Fibroblast of lung (primary cell): ENCODE results near the gene KREMEN1. TPM values are rescaled to one million over a fixed set of nuclear protein-coding genes. Genes with fewer than 3 reads are reported as not detected.

Source experiments
- DNase-seq, 2 donors: peaks; one replicate each; pipeline versions ENCODE4 v3.0.0 to v3.0.0-alpha.2; 2010; ENCODE audit warnings: low read depth in 2 of 2
- H2AFZ ChIP-seq: 2 replicates; pipeline ENCODE4 v1.5.1; 2012; ENCODE audit warnings: low read length, control low read depth, inconsistent platforms
- H3K27ac ChIP-seq: 2 replicates; pipeline ENCODE4 v1.5.1; 2011; ENCODE audit warnings: low read length, control low read depth; ENCODE audit not compliant: insufficient read depth
- H3K27me3 ChIP-seq: 2 replicates; pipeline ENCODE4 v1.5.1; 2011; ENCODE audit warnings: mild to moderate bottlenecking, low read length; ENCODE audit not compliant: control insufficient read depth, insufficient read depth
- H3K36me3 ChIP-seq: 2 replicates; pipeline ENCODE4 v1.5.1; 2011; ENCODE audit warnings: low read length; ENCODE audit not compliant: control insufficient read depth, insufficient read depth
- H3K4me1 ChIP-seq: 2 replicates; pipeline ENCODE4 v1.5.1; 2011; ENCODE audit warnings: low read length; ENCODE audit not compliant: control insufficient read depth, insufficient read depth; ENCODE audit errors: extremely low read depth
- H3K4me2 ChIP-seq: 2 replicates; pipeline ENCODE4 v1.5.1; 2011; ENCODE audit warnings: low read length, control low read depth; ENCODE audit not compliant: insufficient read depth; ENCODE audit errors: extremely low read depth
- H3K4me3 ChIP-seq, 4 experiments: fragments of 200-600 bp in 1 of 4; sonication (generic) in 1 of 4; replicated peaks in 1 of 4; 2 replicates each; pipeline ENCODE4 v1.5.1; 2011 to 2016; ENCODE audit warnings: low read length in 4 of 4, low read depth in 3 of 4, mild to moderate bottlenecking in 3 of 4, control low read depth in 2 of 4, inconsistent platforms in 1 of 4, mixed read lengths in 1 of 4; ENCODE audit not compliant: insufficient read depth in 1 of 4; ENCODE audit errors: control extremely low read depth in 1 of 4
- H3K79me2 ChIP-seq: 2 replicates; pipeline ENCODE4 v1.5.1; 2012; ENCODE audit warnings: mild to moderate bottlenecking, low read length, inconsistent platforms; ENCODE audit not compliant: control insufficient read depth, insufficient read depth
- H3K9ac ChIP-seq: 2 replicates; pipeline ENCODE4 v1.5.1; 2011; ENCODE audit warnings: mild to moderate bottlenecking, low read length, control low read depth; ENCODE audit not compliant: insufficient read depth
- H3K9me3 ChIP-seq: 2 replicates; pipeline ENCODE4 v1.5.1; 2012; ENCODE audit warnings: low read depth, low read length; ENCODE audit not compliant: control insufficient read depth, insufficient read depth
- H4K20me1 ChIP-seq: 2 replicates; pipeline ENCODE4 v1.5.1; 2011; ENCODE audit warnings: low read length; ENCODE audit not compliant: control insufficient read depth, insufficient read depth; ENCODE audit errors: extremely low read depth
- CTCF ChIP-seq, 2 donors: IDR thresholded peaks in 1 of 2; conservative IDR thresholded peaks in 1 of 2; 1 replicate in 1 of 2; 2 replicates in 1 of 2; pipeline ENCODE4 v1.5.1; 2011 to 2012; ENCODE audit warnings: low read length in 2 of 2, control low read depth in 1 of 2, inconsistent platforms in 1 of 2, low read depth in 1 of 2, mild to moderate bottlenecking in 1 of 2
- EZH2 ChIP-seq: IDR thresholded peaks from 2 replicates; pipeline ENCODE4 v1.5.1; 2012; ENCODE audit warnings: low read length, control low read depth, mild to moderate bottlenecking; ENCODE audit errors: missing control alignments
- polyA plus RNA-seq, 2 donors: library from polyadenylated mRNA; depleted of rRNA in 1 of 2; stranded (reverse) in 1 of 2; unstranded in 1 of 2; fragments of >200 nt; gene quantifications; 2 replicates each; pipeline ENCODE4 v1.2.1, GENCODE V29; 2011 to 2012; ENCODE audit warnings: missing spikeins in 1 of 2
- total RNA-seq: library from RNA; depleted of rRNA; stranded (reverse); fragments of >200 nt; gene quantifications from 2 replicates; pipeline ENCODE4 v1.2.1, GENCODE V29; 2014

KREMEN1 gene
- total and polyA plus RNA-seq, 2 donors (not counting 1 experiment from before 2014, with no cell fraction given), result 7.0 to 12.9 TPM

- no peak overlapping the region for H3K9ac ChIP-seq
- H3K27me3 ChIP-seq, result peaks cover 28% of the 10 kb centered on the region
- no peak overlapping the region for H2AFZ ChIP-seq
- no peak overlapping the region for H3K4me2 ChIP-seq
- no peaks in the 10 kb centered on the region for H3K9me3 ChIP-seq
- no peaks in the 10 kb centered on the region for H3K4me1 ChIP-seq
- H3K27ac ChIP-seq, result no peak overlapping the region
- DNase-seq, result no peak
- no peaks in the 10 kb centered on the region for H4K20me1 ChIP-seq
- no peak for TF ChIP-seq EZH2
- TF ChIP-seq CTCF (conservative IDR thresholded peaks at IDR 0.05 in 1 of 2, IDR thresholded peaks at IDR 0.05 in 1 of 2; ENCODE audit: low read depth in 1 of 2, low read length in 2 of 2), result no peak
- no peak overlapping the region for H3K4me3 ChIP-seq
- no peaks in the 10 kb centered on the region for H3K36me3 ChIP-seq
- H3K79me2 ChIP-seq, result no peaks in the 10 kb centered on the region
These were observed 130.9 kb downstream of the KREMEN1 start for GRCh38 chr22:29203488-29204454.

- no peaks in the 10 kb centered on the region for H3K4me1 ChIP-seq
- no peak overlapping the region for H3K27ac ChIP-seq
- no peaks in the 10 kb centered on the region for H4K20me1 ChIP-seq
- peaks cover 28% of the 10 kb centered on the region for H3K27me3 ChIP-seq
- no peak overlapping the region for H2AFZ ChIP-seq
- no peak overlapping the region for H3K4me3 ChIP-seq
- no peak overlapping the region for H3K9ac ChIP-seq
- TF ChIP-seq EZH2 (no peak), CTCF (conservative IDR thresholded peaks at IDR 0.05 in 1 of 2, IDR thresholded peaks at IDR 0.05 in 1 of 2; ENCODE audit: low read depth in 1 of 2, low read length in 2 of 2) (no peak)
- H3K4me2 ChIP-seq, result no peak overlapping the region
- no peaks in the 10 kb centered on the region for H3K79me2 ChIP-seq
- H3K36me3 ChIP-seq, result no peaks in the 10 kb centered on the region
- no peaks in the 10 kb centered on the region for H3K9me3 ChIP-seq
- DNase-seq, result no peak
These were observed 131.8 kb downstream of the KREMEN1 start for GRCh38 chr22:29204455-29205183.

DNA sequence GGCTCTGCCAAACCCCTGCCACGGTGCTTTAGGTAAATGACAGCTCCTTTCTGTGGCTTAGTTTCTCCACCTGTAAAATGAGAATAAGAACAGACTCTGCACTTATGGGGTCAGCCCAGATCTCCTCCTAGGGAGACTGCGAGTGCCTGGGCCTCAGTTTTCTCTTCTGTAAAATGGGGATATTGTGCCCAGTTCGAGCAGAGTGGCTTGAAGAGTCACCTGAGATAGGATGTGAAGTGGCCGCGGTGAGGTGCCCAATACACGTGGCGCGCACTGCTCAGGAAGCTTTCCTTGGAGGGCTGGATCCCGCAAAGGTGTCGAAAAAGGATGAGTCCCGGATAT lies 132.4 kb downstream of the KREMEN1 start:
- Histone ChIP-seq H3K27me3 (peaks cover 28% of the 10 kb centered on the region), H3K4me2 (peak overlapping the region; percentile 42), H3K36me3 (no peaks in the 10 kb centered on the region), H3K27ac (no peak overlapping the region), H3K79me2 (no peaks in the 10 kb centered on the region), H3K4me1 (no peaks in the 10 kb centered on the region), H4K20me1 (no peaks in the 10 kb centered on the region), H3K9me3 (no peaks in the 10 kb centered on the region), H2AFZ (no peak overlapping the region), H3K4me3 (peak overlapping the region in 2 of 4 experiments; percentile 14 to 32), H3K9ac (no peak overlapping the region)
- TF ChIP-seq CTCF (conservative IDR thresholded peaks at IDR 0.05 in 1 of 2, IDR thresholded peaks at IDR 0.05 in 1 of 2; ENCODE audit: low read depth in 1 of 2, low read length in 2 of 2), result no peak
- TF ChIP-seq EZH2, result no peak
- DNase-seq, result no peak
